SH-SY5Y (cell line): Measurements from ENCODE around the gene KMT2A.

Experiments used
- GATA2 ChIP-seq: IDR thresholded peaks from 2 replicates; pipeline ENCODE4 v1.6.1; 2011; ENCODE audit warnings: mild to moderate bottlenecking, low read depth, low read length
- GATA3 ChIP-seq: IDR thresholded peaks from 2 replicates; pipeline ENCODE4 v1.6.1; 2011; ENCODE audit warnings: low read depth, mild to moderate bottlenecking, low read length, moderate library complexity

KMT2A gene

GRCh38 chr11:118448294-118448693, 12.0 kb downstream of the KMT2A start:
- TF ChIP-seq GATA2: no peak
- no peak for TF ChIP-seq GATA3

- no peak for TF ChIP-seq GATA2
- no peak for TF ChIP-seq GATA3
Observed at GRCh38 chr11:118449316-118449918, 13.1 kb downstream of the KMT2A start.

GRCh38 chr11:118450451-118450850, 14.2 kb downstream of the KMT2A start:
- TF ChIP-seq GATA3 (no peak), GATA2 (no peak)

- TF ChIP-seq GATA3: no peak
- TF ChIP-seq GATA2: no peak
Observed at GRCh38 chr11:118462178-118462577, 25.9 kb downstream of the KMT2A start.

GRCh38 chr11:118471030-118471429, 34.7 kb downstream of the KMT2A start:
- TF ChIP-seq GATA3 (no peak), GATA2 (no peak)

GRCh38 chr11:118473537-118473936, 37.2 kb downstream of the KMT2A start:
- no peak for TF ChIP-seq GATA2
- no peak for TF ChIP-seq GATA3

GRCh38 chr11:118476676-118477075, 40.4 kb downstream of the KMT2A start:
- TF ChIP-seq GATA2: no peak
- TF ChIP-seq GATA3: no peak

GRCh38 chr11:118484405-118484804, 48.1 kb downstream of the KMT2A start:
- TF ChIP-seq GATA2: no peak
- TF ChIP-seq GATA3: no peak

- TF ChIP-seq GATA3 (no peak), GATA2 (no peak)
Observed at GRCh38 chr11:118485273-118485672, 49.0 kb downstream of the KMT2A start.

GRCh38 chr11:118488480-118489109, 52.3 kb downstream of the KMT2A start:
- no peak for TF ChIP-seq GATA2
- no peak for TF ChIP-seq GATA3

GRCh38 chr11:118491041-118491440, 54.7 kb downstream of the KMT2A start:
- TF ChIP-seq GATA2: no peak
- no peak for TF ChIP-seq GATA3

GRCh38 chr11:118497831-118498230, 61.5 kb downstream of the KMT2A start:
- TF ChIP-seq GATA2: no peak
- TF ChIP-seq GATA3: no peak

GRCh38 chr11:118503216-118503615, 66.9 kb downstream of the KMT2A start:
- no peak for TF ChIP-seq GATA2
- TF ChIP-seq GATA3: no peak

- no peak for TF ChIP-seq GATA2
- no peak for TF ChIP-seq GATA3
Observed at GRCh38 chr11:118511601-118512000, 75.3 kb downstream of the KMT2A start.

- no peak for TF ChIP-seq GATA2
- TF ChIP-seq GATA3: no peak
Observed at GRCh38 chr11:118514103-118514502, 77.8 kb downstream of the KMT2A start.
